Mucosa of descending colon (tissue), 3 donors: ENCODE data around the gene TBC1D4. TPM values are rescaled to one million over a fixed set of nuclear protein-coding genes. Genes with fewer than 3 reads are reported as not detected.

Experiments used
- ATAC-seq: fragments of 200-7000 bp; cut with Tn5 transposase; one replicate; pipeline ENCODE4 v1.9.1; 2020; ENCODE audit warnings: mild to moderate bottlenecking, moderate library complexity
- DNase-seq, 3 donors: peaks; one replicate each; pipeline ENCODE4 v3.0.0-alpha.2; 2020
- H3K36me3 ChIP-seq: fragments of 200-600 bp; one replicate; pipeline ENCODE4 v1.8.0; 2021; ENCODE audit warnings: low read depth, mild to moderate bottlenecking
- H3K4me1 ChIP-seq: fragments of 200-600 bp; one replicate; pipeline ENCODE4 v1.8.0; 2021; ENCODE audit warnings: low read depth, mild to moderate bottlenecking
- H3K4me3 ChIP-seq: fragments of 200-600 bp; one replicate; pipeline ENCODE4 v1.8.0; 2021; ENCODE audit warnings: mild to moderate bottlenecking
- H3K9me3 ChIP-seq: fragments of 200-600 bp; one replicate; pipeline ENCODE4 v1.8.0; 2021; ENCODE audit warnings: mild to moderate bottlenecking
- intact Hi-C, 2 donors: fragments of 100-400 bp; cut with DNase I in 1 of 2; cut with micrococcal nuclease in 1 of 2; formaldehyde crosslinking; loops; one replicate each; pipeline versions ENCODE4 v1.11.0 to v1.11.1; 2022; cut with DNase I, micrococcal nuclease
- total RNA-seq, 3 donors: library from RNA; stranded (reverse); fragmentation: NEBNext Ultra II Directional in 2 of 3; extraction: Animal tissue kit (Norgen Biotek cat#: 25700) in 2 of 3; gene quantifications; one replicate each; pipeline versions ENCODE4 v1.2.1 to v1.2.4, GENCODE V29; 2021 to 2023
- TF ChIP-seq, protein P1 (sequence below): fragments of 200-600 bp; IDR thresholded peaks from one replicate; pipeline ENCODE4 v1.8.0; 2022; ENCODE audit warnings: antibody characterized with exemption, mild to moderate bottlenecking
- donor health status: DM: no; HTN: no; CAD: no; lungs with moderate emphysema.
- donor health status: DM: no; HTN: no; CAD: no.
- donor health status: DM: no; HTN: yes; CAD: no.

TBC1D4 gene
- total RNA-seq, 3 donors from 2014 or later: 13.4 to 24.6 (median 13.8) TPM

DNA sequence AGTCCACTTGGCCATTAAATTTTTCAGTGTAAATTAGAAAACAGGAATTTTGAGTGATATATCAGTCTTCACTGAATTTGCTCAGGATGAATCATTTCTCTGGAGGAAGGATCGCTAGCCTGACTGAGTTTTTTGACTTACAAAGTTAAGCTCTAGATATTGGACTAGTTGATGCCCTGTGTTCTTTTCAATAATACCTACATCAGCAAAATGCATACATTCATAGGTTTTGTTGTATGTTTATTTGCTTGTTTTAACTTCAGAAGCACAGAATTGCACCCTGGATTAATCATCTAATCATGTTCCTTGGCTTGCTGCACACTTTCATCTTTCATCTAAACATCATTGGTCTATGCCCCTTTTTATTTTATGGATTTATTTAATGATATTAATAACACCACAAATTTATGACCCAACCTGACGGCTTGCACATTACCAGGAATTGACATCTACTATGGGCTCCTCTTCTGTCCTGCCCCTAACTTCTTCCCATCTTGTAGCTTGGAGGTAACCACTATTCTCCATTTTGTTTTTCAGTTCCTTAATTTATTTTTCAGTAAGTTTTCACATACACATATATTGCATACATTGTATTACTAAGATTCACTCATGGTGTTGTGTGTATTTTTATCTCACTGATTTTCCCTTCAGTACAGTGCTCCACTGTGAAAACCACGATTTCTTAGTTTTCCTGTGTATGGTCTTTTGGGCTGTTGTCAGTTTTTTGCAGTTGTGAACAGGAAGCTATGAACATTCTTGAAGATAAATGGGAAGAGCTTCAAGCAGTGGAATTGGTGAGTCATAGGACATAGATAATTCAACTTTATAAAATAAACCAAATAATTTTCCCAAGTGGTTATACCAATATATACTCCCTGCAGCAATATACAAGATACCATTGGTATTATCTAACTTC is 32.4 kb upstream of the TBC1D4 start:
- Histone ChIP-seq H3K4me1 (no peaks in the 10 kb centered on the region), H3K4me3 (no peak overlapping the region), H3K9me3 (no peaks in the 10 kb centered on the region), H3K36me3 (no peaks in the 10 kb centered on the region)
- intact Hi-C loops: no loop called here
- TF ChIP-seq, protein P1, sequence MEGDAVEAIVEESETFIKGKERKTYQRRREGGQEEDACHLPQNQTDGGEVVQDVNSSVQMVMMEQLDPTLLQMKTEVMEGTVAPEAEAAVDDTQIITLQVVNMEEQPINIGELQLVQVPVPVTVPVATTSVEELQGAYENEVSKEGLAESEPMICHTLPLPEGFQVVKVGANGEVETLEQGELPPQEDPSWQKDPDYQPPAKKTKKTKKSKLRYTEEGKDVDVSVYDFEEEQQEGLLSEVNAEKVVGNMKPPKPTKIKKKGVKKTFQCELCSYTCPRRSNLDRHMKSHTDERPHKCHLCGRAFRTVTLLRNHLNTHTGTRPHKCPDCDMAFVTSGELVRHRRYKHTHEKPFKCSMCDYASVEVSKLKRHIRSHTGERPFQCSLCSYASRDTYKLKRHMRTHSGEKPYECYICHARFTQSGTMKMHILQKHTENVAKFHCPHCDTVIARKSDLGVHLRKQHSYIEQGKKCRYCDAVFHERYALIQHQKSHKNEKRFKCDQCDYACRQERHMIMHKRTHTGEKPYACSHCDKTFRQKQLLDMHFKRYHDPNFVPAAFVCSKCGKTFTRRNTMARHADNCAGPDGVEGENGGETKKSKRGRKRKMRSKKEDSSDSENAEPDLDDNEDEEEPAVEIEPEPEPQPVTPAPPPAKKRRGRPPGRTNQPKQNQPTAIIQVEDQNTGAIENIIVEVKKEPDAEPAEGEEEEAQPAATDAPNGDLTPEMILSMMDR: no peak
- DNase-seq: no peak
- ATAC-seq: no peak

DNA sequence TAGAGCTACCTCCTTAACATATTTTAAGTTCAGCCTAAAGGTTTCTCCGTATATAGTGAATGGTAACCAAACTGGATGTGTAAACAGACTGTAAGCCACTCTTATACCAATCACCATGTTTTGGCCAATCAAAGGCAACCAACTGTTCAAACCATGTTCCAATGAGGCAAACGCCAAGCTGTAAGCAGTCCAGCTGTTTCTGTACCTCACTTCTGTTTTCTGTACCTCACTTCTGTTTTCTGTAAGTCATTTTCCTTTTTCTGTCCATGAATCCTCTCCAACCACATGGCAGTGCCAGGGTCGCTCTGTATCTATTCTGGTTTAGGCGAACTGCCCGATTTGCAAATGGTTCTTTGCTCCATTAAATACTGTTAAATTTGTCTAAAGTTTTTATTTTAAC is 31.3 kb upstream of the TBC1D4 start:
- TF ChIP-seq, protein P1: no peak
- DNase-seq: no peak
- H3K4me1 ChIP-seq: no peaks in the 10 kb centered on the region
- H3K9me3 ChIP-seq: no peaks in the 10 kb centered on the region
- no peaks in the 10 kb centered on the region for H3K36me3 ChIP-seq
- no peak overlapping the region for H3K4me3 ChIP-seq
- intact Hi-C loops: no loop called here
- ATAC-seq: no peak

DNA sequence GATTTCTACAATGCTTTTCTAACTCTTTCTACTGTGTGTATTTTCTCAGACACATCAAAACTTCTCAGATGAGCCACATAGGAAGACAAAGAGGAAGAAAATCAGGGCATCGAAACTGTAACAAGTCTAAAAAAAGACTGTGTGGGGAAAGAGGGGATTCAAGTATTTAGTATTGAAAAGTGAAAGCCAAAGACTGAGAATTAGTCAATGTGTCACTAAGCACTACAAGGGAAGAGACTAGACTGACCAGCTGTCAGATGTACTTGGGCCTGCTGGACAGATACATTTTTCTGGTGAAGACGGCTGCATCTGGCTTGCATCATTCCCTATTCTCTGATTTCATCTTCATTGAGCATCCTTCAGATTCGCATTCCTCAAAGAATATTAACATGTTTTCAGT is 30.3 kb upstream of the TBC1D4 start:
- Histone ChIP-seq H3K4me3 (no peak overlapping the region), H3K36me3 (no peaks in the 10 kb centered on the region), H3K4me1 (no peaks in the 10 kb centered on the region), H3K9me3 (no peaks in the 10 kb centered on the region)
- intact Hi-C loops: no loop called here
- ATAC-seq (no peak), DNase-seq (no peak)
- TF ChIP-seq, protein P1: no peak

DNA sequence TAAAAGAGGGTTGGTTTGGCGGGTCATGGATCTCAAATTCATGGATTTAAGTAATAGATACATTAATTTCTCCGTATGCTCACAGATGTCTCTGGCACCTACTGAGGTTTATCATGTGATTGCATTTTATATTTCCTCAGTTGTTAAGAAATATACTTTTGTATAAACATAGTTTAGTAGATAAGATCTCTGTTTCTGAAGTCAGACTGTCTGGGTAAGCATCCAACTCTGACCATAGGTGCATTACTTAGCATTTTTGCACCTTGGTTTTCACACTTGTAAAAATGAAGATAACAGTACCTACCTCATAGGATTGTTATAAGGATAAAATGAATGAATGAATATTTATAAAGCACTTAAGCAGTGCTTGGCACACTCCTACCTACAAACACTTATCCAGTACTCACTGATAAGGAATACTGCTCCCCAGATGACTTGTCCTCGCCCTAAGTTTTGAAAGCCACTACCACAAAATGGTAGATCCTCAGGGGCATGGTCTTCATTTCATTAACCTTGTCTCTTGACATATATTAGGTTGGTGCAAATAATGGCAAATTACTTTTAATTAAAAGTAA is 29.2 kb upstream of the TBC1D4 start:
- ATAC-seq (no peak), DNase-seq (no peak)
- H3K9me3 ChIP-seq: no peaks in the 10 kb centered on the region
- no peak overlapping the region for H3K4me3 ChIP-seq
- TF ChIP-seq, protein P1: no peak
- H3K4me1 ChIP-seq: no peaks in the 10 kb centered on the region
- H3K36me3 ChIP-seq: no peaks in the 10 kb centered on the region
- intact Hi-C loops: no loop called here

DNA sequence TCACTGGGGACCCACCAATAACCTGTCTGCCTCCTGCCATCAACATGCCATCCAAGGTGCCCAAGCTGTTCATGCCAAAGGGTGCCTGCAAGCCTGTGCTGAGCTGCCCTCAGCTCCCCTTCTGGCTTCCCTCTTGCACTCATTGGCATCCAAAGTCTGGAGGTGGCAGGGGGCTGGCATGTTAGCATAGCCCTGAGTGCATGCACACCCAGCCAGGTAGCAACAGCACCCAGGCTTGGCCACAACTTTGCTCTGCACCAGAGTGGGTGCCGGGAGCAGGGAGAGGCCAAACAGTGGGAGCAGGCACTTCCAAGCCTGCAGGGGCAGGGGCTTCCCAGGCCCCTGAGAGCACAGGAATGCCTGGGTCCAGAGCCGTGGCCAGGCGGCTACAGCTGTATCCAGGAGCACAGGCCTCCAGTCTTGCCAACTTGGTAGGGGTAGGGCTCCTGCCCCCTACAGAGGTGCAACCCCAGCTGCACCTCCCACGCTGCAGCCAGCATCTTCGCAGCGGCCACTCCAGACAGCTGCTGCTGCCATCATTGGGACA is 26.1 kb upstream of the TBC1D4 start:
- H3K4me3 ChIP-seq: no peak overlapping the region
- intact Hi-C loops: no loop called here
- H3K36me3 ChIP-seq: no peaks in the 10 kb centered on the region
- H3K4me1 ChIP-seq: no peaks in the 10 kb centered on the region
- ATAC-seq (no peak), DNase-seq (no peak)
- TF ChIP-seq, protein P1: no peak
- H3K9me3 ChIP-seq: no peaks in the 10 kb centered on the region
